Neuron (in vitro differentiated cells): Measurements from ENCODE around the gene KCNH1.
"Not testable (repeated sequence)": the region's sequence is repeated elsewhere in the genome, so short reads cannot be mapped to it uniquely, and the experiment has no call there.

Source experiments
- H2AFZ ChIP-seq: one replicate; pipeline ENCODE4 v1.6.1; 2013; ENCODE audit warnings: low read depth, mild to moderate bottlenecking, inconsistent platforms, low read length, moderate library complexity
- H3K27me3 ChIP-seq: one replicate; pipeline ENCODE4 v1.6.1; 2013; ENCODE audit warnings: low read length; ENCODE audit not compliant: insufficient read depth
- H3K36me3 ChIP-seq: one replicate; pipeline ENCODE4 v1.6.1; 2013; ENCODE audit warnings: low read length; ENCODE audit not compliant: insufficient read depth
- H3K4me1 ChIP-seq: one replicate; pipeline ENCODE4 v1.6.1; 2013; ENCODE audit warnings: low read length; ENCODE audit not compliant: insufficient read depth
- H3K4me3 ChIP-seq: 2 replicates; pipeline ENCODE4 v1.5.1; 2013; ENCODE audit warnings: mild to moderate bottlenecking, low read length, moderate library complexity
- H3K9me3 ChIP-seq: one replicate; pipeline ENCODE4 v1.6.1; 2013; ENCODE audit warnings: low read length

KCNH1 gene

DNA sequence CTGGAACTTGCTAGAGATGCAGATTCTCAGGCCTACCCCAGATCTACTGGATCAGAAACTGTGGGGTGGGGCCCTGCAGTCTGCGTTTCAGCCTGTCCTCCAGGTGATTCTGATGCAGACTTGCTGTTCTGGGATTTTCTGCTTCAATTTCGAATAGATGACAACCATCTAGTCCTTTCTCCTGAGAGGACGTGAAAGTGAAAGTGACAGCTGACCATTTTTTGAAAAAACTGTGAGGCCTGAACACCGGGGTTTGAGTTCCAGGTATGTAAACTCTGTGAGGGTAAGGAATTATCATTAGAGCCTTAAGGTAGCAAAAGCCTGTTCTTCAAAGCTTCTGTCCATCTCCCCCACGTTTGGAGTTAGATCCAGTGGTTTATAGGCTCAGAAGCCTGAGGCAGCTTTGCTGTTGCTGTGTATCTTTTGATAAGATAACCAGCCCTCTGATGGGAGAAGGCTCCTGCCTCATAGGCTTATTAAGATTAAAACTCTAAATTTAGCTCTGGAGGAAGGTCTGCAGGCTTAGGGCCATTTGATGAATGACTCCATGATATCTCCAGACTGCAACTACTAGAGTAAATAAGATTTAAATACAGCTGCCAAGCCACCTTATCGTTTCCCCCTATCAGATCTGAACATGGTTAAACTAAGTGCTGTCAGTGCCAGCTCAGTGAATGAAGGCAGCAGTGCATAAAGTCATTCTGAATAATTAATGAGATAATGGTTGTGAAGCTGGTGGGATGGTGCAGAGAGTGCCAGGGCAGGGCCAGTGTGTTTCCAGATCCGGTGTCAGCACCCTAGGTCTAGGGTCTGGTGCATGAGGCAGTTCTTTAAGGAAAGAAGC is 470.0 kb downstream of the KCNH1 start:
- Histone ChIP-seq H3K4me1 (no peaks in the 10 kb centered on the region), H2AFZ (no peak overlapping the region), H3K4me3 (no peak overlapping the region), H3K36me3 (no peaks in the 10 kb centered on the region), H3K27me3 (no peaks in the 10 kb centered on the region), H3K9me3 (no peaks in the 10 kb centered on the region)

DNA sequence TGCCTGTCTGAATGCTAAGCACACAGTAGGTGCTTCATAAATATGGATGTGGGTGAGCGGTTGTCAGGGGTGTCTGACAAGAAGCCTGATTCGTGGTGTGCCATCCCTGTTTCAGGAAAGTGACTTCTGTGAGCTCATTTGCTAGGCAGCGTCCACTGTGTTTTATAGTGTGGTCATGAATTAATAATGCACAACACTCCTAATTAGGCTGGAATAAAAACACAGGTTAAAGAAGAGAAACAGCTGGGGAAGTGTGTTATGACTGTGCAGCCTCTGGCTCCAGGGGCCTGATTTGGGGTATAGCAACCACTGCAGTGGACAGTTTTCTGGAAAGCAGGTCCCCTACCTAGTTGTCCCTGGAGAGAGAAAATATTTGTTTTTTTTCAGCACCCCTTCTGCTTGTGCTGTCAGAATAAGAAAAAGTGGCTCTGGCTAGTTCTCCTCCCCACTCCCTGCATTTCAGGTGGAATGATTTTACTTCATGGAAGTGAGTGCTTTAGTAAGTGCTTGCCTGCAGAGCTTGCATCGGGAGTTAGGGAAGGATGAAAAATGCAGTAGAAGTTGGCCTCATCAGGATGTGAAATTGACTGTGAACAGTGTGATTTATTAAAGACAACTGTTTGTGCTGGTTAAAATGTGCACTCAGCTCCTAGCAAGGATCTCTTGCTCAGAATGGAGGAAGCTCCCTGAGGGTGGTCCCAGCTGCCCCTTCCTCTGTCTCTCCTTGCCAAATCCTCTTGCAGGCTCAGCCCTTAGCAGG is 471.5 kb downstream of the KCNH1 start:
- no peaks in the 10 kb centered on the region for H3K4me1 ChIP-seq
- no peaks in the 10 kb centered on the region for H3K36me3 ChIP-seq
- no peak overlapping the region for H2AFZ ChIP-seq
- H3K4me3 ChIP-seq: no peak overlapping the region
- H3K27me3 ChIP-seq: no peaks in the 10 kb centered on the region
- no peaks in the 10 kb centered on the region for H3K9me3 ChIP-seq

DNA sequence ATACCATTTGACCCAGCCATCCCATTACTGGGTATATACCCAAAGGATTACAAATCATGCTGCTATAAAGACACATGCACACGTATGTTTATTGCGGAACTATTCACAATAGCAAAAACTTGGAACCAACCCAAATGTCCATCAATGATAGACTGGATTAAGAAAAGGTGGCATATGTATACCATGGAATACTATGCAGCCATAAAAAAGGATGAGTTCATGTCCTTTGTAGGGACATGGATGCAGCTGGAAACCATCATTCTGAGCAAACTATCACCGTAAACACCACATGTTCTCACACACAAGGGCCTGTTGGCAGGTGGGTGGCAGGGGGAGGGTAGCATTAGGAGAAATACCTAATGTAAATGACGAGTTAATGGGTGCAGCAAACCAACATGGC is 472.4 kb downstream of the KCNH1 start:
- H2AFZ ChIP-seq, H3K36me3 ChIP-seq, H3K27me3 ChIP-seq, H3K9me3 ChIP-seq, H3K4me1 ChIP-seq, H3K4me3 ChIP-seq: not testable (repeated sequence)

DNA sequence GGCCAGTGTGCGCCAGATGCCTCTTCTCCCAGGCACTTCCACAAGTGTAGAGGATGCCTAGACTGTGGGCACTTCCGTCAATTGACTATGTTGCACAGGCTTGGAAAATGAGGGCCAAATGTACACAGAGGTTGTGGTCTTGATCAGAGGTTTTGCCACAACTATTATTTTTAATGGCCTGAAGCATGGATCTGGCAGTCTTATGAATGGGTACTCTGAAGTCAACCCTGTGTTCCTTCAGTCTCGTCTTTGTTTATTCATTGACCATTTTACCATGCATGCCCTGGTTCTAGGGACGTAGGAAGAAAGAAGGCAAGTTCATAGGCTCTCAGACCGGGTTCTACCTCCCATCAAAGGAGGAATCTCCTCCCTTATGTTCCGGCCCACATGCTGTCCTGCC is 476.1 kb downstream of the KCNH1 start:
- Histone ChIP-seq H3K36me3 (no peaks in the 10 kb centered on the region), H3K4me3 (no peak overlapping the region), H2AFZ (no peak overlapping the region), H3K27me3 (no peaks in the 10 kb centered on the region), H3K4me1 (no peaks in the 10 kb centered on the region), H3K9me3 (no peaks in the 10 kb centered on the region)

DNA sequence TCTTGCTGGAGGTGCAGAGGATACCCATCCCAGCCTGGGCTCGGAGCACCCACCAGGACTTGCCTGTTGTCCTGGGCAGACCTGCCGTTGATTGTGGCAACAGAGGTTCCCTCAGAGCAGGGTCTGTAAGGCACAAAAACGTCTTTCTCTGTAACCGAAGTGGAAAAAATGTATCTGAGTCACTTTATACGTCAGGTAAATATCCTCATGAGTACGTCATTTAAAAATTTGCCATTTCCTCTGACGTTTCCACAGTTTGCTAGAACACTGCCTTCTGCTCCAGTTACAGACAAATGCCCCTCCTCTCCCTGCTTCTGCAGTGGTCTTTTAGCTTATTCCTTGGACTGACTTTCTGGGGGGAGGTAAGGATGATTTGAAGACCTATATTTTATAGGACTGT is 478.4 kb downstream of the KCNH1 start:
- Histone ChIP-seq H3K4me3 (no peak overlapping the region), H3K9me3 (no peaks in the 10 kb centered on the region), H3K4me1 (no peaks in the 10 kb centered on the region), H3K27me3 (no peaks in the 10 kb centered on the region), H2AFZ (no peak overlapping the region), H3K36me3 (no peaks in the 10 kb centered on the region)

DNA sequence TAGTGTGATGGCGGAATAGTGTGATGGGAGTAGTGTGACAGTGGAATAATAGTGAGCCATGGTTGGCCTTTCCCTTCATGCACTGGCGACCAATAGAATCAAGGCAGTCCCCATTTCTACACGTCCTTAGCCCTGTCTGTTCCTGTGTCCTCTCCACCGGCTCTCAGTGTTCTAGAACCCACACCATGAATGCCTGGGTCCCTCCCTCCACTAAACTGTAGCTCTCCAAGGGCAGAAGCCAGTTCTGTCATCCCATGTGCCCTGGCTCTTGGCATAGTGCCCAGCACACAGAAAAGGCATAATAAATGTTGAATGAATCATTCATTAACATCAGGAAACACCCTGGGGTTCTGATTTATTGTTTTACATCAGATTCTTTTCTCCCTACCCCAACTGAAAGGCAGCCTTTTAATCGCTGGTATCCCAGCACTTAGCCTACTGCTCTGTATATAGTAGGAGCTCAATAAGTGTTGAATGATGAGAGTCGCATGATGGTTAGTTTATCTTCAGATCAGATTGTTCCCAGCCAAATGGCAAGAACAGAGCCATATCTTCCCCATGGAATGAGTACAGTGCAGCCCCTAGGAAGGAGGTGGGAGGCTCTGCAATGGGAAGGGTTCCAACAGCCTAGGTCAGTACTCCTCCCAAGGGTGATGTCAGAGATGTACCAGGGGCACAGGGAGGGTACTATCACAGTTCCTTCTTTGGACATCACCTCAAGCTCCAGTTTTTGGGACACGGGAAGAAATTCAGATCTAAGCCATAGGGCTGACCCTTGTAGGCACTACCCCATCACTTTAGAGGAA is 479.6 kb downstream of the KCNH1 start:
- Histone ChIP-seq H3K9me3 (no peaks in the 10 kb centered on the region), H2AFZ (no peak overlapping the region), H3K4me3 (no peak overlapping the region), H3K27me3 (no peaks in the 10 kb centered on the region), H3K4me1 (no peaks in the 10 kb centered on the region), H3K36me3 (no peaks in the 10 kb centered on the region)

DNA sequence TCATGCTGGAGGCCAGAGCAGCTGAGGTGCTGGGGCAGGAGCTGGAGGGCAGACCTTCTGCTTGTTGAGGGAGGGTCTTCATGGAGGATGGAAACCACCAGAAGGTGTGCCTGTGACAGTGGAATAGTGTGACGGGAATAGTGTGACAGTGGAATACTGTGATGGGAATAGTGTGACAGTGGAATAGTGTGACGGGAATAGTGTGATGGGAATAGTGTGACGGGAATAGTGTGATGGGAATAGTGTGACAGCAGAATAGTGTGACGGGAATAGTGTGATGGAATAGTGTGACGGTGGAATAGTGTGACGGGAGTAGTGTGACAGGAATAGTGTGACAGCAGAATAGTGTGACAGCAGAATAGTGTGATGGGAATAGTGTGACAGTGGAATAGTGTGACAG is 480.2 kb downstream of the KCNH1 start:
- Histone ChIP-seq H3K36me3 (no peaks in the 10 kb centered on the region), H2AFZ (no peak overlapping the region), H3K4me1 (no peaks in the 10 kb centered on the region), H3K27me3 (no peaks in the 10 kb centered on the region), H3K9me3 (no peaks in the 10 kb centered on the region), H3K4me3 (no peak overlapping the region)

DNA sequence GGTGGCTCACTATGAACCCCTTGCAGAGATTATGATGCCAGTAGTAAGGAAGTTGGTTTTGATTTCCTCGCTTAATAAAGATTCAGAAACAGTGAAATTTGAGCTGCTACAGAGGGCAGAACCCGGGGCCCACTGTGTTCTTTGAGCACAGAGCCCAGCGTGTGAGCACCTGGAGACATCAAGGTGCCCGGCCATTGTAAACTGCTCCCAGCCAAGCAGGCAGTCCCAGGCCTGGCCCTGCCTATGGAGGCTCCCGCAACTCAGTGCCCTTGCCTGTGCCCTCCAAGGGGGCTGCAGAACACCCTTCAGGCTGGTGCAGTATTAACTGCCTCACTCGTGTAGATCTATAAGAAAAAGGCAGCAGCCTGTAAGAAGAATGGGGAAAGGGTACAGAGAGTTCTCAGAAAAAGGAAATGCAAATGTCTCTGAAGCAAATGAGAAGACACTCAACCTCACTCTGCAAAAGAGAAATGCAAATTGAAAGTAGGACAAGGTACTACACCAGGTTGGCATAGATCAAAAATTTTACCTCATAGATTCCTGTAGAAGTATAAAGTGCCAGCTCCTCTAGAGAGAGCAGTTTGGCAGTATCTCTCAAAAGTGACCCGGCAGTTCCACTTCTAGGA is 481.5 kb downstream of the KCNH1 start:
- Histone ChIP-seq H2AFZ (no peak overlapping the region), H3K36me3 (no peaks in the 10 kb centered on the region), H3K4me1 (no peaks in the 10 kb centered on the region), H3K27me3 (no peaks in the 10 kb centered on the region), H3K4me3 (no peak overlapping the region), H3K9me3 (no peaks in the 10 kb centered on the region)

DNA sequence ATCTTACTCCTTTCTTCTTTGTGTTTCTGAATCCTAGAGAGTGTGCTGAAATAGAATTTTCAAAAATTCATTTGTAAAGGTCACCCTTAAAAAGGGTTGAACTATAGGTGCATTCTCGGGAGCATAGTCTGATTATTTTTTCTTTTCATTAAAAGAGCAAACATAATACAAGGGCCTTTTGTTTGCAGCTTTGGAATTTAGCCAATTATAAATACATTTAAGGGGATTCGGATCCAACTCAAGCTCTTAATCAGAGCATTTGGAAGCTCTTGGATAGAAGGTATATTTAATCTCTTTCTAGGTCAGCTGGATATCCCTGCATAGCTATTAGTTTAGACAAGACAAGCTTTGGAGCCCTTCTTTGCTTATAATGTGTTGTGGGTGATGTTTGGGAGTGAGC is 483.5 kb downstream of the KCNH1 start:
- Histone ChIP-seq H3K9me3 (no peaks in the 10 kb centered on the region), H3K27me3 (no peaks in the 10 kb centered on the region), H2AFZ (no peak overlapping the region), H3K4me1 (no peaks in the 10 kb centered on the region), H3K4me3 (no peak overlapping the region), H3K36me3 (no peaks in the 10 kb centered on the region)

DNA sequence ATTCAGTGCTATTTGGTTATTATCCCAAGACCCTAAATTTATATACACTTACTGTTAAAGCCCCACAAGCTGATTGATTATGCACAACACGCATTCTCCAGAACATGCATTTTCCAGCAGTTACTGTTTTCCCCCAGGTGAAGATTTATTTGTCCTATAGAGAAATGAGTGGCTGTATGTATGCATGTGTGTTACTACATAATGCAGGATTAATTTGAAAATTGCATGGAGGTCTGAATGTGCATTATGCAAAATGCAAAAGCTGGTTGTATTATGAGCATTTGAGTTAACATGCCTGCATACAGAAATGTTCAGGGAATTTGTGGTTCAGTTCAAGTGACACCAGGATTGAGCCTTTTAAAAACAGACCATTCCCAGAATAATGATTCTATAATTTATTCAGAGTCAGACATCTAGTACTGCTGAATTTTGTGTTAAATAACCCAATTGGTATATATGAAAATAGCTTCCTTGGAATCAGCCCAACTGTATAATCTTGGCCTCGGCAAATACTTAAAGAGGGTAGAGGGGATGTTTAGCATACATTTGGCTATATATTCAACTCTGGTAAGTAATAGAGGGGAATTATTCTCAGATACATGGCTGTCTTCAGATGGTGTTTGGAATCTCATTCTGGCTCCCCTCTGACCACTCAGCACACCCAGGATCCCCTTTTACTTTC is 485.2 kb downstream of the KCNH1 start:
- no peak overlapping the region for H2AFZ ChIP-seq
- H3K4me1 ChIP-seq: no peaks in the 10 kb centered on the region
- H3K27me3 ChIP-seq: no peaks in the 10 kb centered on the region
- H3K36me3 ChIP-seq: no peaks in the 10 kb centered on the region
- no peak overlapping the region for H3K4me3 ChIP-seq
- no peaks in the 10 kb centered on the region for H3K9me3 ChIP-seq

DNA sequence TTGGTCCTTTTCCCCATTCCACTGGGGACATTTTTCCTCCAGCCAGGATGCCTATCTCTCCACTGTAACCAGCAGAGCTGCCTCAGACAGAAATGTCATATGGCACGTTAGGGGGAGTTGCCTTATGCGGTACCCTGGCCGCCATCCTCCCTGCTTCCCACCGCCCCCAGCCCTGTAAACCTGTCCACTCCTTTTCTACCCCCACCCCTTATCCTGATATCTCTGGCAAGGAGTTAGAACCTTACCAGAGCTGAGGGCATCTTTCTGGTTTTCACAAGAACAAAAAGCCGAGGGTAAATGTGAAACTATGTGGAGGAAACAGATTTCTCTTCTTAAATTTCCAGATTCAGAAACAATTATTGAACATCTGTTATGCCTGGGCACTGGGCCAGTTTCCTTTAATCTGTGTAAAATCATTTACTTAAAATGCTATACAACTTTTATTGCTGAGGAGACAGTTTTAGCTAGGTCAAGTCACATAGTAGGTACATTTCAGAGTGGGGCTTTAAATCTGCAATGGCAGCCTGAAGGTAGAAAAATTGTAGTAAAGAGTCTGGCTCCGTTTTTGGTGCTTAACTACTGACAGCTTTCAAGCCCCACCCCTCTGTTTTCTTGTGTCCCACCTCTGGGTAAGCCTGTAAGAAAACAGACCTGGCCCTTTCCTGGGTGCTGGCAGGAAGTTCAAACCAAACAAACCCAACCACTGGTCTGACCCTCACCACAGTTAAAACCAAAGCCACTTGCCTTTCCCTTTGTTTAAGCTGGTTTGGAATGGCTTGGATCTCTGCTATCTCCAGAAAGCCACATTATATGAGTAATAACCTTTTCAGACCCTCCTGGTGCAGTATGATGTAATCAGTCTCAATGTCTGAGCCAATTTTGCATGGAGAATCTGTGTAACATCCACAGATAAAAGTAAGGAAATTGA is 486.3 kb downstream of the KCNH1 start:
- no peak overlapping the region for H2AFZ ChIP-seq
- H3K4me3 ChIP-seq: no peak overlapping the region
- no peaks in the 10 kb centered on the region for H3K9me3 ChIP-seq
- H3K27me3 ChIP-seq: no peaks in the 10 kb centered on the region
- H3K4me1 ChIP-seq: no peaks in the 10 kb centered on the region
- no peaks in the 10 kb centered on the region for H3K36me3 ChIP-seq

DNA sequence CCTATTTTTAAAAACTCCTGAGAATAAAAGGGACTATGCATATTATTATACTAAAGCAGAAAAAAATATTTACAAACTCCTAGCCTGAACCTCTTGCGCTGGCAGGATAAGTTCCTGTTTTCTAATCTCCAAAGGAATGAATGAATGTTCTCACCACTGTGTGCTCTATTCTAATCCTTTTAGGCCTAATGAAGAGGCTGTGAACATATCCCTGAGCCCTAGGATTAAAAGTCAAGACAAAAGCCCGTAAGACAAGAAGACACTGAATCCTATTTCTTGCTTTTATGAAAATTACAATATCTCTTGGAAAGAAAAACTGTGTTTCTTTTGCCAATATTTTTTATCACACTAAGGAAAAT is 487.7 kb downstream of the KCNH1 start:
- no peaks in the 10 kb centered on the region for H3K27me3 ChIP-seq
- H2AFZ ChIP-seq: no peak overlapping the region
- H3K4me3 ChIP-seq: no peak overlapping the region
- H3K9me3 ChIP-seq: no peaks in the 10 kb centered on the region
- H3K4me1 ChIP-seq: no peaks in the 10 kb centered on the region
- H3K36me3 ChIP-seq: no peaks in the 10 kb centered on the region
